GM19463 (cell line): ENCODE data around the gene CABCOCO1.

ENCODE experiments used
- ATAC-seq: cut with Tn5 transposase; IDR thresholded peaks from one replicate; pipeline ENCODE4 v1.9.1; 2021; ENCODE audit warnings: mild to moderate bottlenecking, moderate library complexity; ENCODE audit not compliant: unreplicated experiment

CABCOCO1 gene

DNA sequence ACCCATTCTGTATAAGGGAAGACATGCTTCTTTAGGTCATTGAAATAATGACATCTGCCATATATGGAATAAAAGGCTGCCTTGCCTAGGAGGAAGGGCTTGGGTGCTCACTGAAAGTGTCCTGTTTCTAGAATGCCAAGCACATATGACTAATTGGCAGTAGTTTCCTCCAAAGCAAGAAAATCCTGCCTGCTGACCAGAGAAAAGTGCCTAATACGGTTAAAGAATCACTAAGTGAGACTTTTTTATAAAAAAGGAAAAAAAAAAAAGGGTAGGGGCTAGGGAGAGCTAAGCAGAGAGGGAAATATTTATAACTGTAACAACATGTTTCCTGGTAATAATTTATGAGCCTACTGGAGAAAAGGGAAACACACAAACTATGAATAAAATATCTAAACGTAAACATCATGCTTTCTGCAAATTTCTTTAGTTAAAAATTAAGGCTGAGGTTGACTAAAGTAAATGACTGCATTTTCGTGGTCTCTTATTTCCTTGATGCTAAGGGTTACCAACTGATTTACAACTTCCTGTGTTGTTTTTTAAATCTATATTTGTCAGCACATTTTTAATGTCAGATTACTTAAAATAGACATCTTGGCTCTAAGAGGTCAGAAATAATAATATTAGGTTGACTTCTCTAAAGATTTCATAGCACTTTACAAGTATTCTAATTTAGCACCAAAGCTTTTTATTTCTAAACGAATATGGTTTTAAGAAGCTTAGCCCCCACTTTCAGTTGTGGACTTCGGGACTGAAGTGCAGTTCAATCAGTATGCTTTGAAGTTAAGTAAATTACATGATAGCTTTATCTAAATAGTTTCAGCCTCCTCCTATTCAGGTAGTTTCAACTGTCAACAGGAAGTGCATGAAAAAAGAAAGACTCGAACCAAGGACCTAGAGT lies 89.6 kb downstream of the CABCOCO1 start:
- ATAC-seq, result peak; percentile 51

DNA sequence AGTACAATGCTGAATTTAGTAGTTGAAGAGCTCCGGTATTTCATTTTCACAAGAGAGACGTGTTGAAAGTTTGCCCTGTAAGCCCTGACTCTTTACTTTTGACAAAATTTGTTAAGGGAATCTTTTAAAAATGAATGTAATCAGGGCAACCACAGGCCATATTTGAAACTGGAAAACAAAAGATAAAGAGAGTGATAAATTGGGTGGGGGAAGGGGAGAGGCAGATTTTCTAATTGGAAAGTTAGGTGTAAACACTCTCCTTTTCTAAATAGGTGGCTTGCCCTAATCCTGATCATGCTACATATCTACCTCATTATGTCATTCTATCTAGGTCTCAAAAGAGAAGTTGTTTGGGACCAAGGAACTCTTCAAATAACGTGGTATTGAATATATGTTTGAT lies 90.7 kb downstream of the CABCOCO1 start:
- ATAC-seq, result no peak

DNA sequence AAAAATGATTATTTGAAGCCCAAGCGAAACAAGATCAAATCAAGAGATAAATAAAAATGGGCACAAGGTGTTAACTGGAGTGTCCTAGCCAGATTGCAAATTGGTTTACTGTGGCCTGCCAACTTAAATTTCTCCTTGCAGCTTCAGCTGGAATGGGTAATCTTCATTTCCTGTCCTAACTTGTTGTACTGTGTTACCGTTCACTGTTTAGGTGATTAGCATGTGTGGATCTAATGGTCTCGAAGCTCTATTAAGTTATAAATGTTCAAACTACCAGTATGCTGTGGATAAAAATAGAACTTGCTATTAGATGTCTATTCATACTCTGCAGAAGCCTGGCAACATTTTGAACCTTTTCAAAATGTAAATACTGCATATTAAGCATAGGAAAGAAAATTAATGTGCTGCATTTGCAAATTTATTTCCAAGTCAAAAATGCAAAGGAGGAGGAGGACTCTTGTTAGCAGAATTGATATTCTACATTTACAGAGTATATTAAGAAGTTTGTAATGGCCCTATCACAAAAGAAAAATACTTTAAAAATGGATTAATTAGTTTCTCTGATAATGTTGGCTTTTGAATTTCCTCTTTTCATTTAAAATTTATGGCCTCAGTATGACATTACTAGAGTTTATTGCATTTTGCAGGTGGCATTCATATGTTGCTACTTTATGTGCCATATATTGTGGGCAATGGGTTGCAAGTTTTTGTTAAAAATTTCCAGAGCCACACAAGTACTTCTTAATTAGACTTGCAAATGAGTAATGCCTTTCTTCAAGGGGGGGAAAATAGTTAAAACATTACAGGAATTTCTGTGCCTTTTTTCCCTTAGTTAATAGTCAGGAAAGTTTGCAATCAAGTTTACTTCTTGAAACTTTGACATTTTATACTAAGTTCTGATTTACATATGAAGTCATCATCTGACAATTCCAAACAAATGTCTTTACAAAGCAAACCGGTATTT lies 92.1 kb downstream of the CABCOCO1 start:
- ATAC-seq, result no peak

DNA sequence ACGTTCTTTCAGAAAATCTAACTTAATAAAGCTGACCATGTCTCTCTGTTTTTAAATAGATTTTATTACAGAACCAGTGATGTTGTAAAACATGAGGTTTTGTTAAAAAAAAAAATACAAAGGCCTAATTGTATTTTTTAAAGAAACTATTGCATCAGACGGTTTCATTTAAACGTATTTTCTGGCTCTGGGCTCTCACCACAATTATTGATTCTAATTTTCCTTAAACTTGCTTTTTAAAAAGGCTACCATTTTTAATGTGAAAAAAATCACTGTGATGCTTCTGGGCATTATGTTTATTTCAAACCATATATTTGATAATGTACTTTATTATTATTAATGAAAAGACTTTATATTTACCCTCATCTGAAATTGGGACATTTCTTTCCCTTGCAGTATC lies 94.3 kb downstream of the CABCOCO1 start:
- no peak for ATAC-seq

DNA sequence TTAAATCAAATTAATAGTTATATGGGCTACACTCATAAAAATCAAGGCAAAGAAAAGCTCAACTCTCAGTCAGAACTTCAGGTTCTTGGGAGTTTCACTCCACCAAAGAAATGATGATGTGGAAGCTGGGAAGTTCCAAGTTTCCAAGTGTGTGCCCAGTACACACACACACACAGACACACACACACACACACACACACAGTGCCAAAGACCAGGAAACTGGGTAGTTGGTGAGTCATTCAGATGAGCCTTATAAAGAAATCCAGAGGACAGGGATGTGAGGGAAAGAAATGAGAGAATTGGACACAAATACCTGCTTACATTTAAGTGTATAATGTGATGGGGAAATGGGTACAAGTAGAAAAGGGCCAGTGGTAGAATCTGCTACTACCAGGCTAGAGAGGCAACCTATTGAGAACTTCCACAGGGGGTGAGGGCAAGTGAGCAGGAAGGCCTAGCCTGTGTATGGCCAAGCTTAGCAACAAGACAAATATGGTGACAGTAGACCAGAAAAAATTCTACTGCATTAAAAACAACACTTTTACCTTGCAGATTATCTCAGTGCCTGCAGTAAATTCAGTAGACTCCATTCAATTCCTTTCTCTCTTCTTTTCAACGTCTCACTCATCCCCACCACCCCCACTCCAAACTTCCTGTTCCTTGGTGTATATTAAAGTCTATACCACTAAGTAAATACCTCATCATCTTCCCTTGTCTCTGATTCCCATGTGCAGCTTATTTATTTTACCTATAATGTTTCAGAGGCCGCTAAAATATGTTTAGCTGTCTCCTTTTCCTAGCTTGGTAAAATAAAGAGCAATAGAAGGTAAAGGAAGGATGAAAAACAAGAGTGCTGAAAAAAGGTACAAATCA lies 95.0 kb downstream of the CABCOCO1 start:
- no peak for ATAC-seq

DNA sequence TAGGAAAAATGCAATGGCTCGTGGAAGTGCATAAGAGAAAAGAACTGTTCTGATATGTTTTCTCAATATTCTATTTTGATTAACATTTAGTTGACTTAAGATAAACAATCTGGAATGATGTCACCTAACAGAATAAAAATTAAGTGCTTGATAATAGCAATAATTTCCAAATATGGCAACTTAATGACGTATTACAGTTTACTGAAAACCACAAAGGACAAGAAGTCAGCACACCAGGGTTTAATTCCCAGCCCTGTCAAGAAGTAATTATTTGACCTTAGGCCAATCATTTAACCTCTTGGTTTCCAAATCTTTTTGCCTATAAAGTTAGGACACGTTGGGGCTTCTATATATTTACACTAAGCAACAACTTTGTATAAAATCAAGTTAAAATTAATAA lies 95.7 kb downstream of the CABCOCO1 start:
- ATAC-seq, result no peak

DNA sequence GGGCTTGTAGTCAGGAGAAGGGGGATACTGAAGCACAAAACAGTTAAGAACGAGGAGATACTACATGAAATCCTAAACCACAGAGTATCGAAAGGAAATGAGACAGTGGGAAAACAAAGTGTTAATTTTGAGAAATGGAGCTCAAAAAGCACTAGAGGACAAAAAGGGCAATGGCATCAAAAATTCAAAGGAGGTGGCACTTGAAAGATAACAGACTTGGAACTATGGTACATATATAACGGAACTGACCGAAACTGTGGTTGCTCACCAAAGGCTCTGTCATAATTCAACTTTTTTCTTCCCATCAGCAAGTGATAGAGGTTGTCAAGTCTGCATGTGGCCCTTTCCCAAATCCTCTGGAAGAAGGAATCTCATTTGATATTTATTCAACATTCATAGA lies 97.0 kb downstream of the CABCOCO1 start:
- ATAC-seq, result no peak

DNA sequence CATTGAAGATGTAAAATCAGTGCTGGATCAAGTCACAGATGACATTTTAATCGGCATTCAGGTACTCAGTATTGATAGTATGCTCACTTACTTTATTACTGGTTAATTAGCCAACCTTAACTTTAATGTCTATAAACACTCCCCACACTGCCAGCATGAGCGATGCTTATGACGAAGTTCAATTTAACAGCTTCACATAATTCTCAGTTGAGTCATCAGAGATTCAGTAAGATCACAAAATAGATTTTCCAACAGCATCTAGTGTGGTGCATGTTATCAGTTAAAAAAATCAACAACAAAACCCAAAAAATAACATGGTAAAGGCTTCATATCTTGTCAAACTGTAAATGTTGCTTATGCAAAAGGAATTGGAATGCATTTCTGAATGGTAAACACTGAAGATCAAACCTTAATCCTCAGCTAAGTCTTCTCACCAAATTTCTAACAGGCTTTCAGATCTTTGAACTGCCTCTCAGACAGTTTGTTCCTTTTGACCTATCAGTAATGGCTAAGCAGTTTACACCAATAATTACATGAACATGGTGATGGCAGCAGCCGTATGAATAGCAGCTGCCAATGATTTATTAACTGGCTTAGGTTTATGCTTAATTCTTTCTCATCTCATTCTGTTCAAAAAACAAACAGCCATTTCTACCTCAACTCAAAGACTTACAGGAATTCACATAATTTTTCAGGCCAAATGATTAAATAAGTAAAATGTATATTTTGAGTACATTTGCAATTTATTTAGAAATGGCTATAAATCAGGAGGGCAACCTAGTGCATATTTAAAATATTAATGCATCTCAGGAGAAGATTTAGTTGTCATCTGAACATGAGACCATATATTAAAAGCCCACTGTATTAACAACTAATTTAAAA lies 98.5 kb downstream of the CABCOCO1 start:
- no peak for ATAC-seq

DNA sequence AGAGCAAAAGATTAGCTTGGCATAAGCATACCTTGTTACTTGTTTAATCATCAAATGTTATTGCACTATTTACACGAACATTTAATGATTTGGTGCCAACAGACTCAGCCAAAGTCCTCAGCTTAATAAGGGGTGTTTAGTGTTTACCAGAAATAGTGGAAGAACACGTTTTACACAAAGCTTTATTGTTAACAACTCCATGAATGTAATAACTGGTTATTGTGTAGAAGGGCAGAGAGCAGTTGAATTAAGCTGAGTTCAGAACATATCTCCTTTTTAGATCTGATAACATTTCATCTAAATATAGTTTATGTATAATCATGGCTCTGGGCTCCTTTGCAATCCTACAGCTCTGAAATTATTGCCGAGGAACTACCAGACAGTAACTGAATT lies 99.1 kb downstream of the CABCOCO1 start:
- ATAC-seq, result no peak

DNA sequence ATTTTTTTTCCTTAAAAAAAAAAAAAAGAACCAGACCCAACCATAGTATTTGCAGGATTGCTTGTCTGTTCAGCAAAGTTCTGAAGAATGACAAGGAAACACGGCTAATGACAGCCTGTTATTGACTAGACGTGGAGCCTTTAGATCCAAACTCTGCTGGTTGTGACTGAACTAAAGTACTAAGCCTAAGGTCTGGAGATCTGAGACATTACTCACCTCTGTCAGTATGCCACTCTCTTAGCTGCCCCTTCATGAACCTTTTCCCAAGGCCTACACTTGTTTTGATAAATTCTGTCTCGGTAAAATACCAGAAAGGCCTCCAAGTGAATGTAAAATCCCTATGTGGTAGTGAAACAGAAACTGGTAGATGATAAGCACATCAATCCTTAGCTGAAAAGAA lies 101.0 kb downstream of the CABCOCO1 start:
- no peak for ATAC-seq

DNA sequence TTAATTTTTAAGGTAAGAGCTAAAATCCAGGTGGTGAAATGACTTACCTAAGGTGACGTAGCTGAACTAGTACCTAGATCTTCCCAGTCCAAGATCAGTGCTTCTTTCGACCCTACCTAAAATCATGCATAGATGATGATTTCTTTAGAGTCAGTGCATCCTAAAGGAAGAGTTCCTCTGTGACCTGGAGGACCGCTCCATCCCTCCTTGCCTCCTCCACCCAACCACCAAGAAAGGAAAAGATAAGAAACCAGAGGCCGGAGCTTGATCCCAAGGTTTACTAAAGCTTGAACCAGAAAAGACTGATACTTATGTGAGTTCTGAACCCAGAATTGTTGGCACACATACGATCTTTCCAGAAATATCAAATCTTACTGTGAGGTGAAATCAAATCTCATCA lies 101.8 kb downstream of the CABCOCO1 start:
- ATAC-seq, result no peak

DNA sequence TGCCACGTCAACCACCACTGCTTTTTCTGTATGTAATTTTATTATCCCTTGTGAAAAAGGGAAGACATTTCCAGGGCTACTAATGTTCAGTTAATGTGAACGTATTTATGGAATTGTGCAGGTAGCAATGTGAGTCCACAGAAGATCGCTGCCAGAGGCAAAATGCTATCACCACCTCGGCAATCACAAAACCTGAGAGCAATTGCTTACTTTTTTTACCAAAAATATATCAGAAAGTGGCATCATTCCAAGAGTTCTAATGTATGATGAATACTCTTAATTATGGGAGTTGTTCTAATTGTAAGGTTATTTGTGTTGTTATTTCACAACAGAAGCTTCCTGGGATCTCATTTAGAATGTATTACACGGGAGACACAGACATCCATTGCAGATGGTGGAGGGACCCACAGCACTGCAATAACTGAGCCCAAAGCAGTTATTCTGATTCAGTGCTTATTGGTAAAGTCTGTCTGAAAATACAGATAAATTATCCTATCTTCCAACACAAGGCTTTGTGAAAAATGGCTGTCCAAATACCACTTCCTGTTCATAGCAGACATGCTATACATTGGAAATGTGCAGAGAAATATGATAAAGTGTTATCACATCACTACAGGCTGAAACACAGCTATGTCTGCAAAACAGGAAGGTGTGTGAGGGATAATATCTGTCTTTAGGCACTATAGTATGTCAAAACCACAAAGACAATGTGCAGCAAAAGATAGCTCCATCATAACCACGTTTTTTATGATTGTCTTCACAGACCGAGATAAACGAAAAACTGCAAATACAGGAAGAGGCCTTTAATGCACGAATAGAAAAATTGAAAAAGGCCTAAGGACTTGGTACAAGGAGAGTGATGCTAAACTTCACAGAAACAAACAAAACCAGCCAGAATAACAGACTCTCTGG lies 102.7 kb downstream of the CABCOCO1 start:
- no peak for ATAC-seq

DNA sequence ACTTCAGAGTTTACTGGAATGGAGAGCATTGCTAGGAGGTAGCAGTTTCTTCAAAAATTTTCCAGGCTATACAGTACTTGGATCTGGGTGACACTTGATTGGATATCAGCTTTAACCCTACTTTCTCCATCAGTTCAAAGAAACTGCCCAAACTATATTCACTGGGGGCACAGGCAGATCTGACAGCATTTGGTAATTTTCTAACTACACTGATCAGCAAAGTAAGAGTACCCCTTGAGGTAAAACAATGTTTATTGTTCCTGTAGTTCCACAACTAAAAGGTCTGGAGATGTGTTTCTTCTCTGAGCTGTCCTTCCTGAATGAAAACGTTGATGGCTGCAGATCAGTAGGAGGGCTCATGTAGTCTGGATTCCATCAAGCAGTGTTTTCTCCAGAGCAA lies 104.2 kb downstream of the CABCOCO1 start:
- ATAC-seq, result no peak

DNA sequence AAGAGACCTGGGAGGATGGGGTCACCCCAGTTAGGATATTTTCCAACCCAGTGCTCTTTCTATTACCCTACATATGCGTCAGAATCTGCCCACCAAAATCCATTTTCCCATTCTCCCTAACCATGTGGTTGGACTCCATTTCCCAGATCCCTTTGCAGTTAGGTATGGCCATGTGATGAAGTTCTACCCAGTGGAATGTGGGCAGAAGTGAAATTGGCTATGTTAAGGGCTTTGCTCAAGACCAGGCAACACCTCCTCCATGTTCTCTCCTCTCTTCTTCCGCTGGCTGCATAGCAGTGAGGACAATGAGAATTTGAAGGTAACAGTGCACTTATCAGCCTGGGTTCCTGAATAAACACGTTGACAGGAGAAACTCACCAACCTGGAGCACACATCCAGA lies 111.3 kb downstream of the CABCOCO1 start:
- no peak for ATAC-seq

DNA sequence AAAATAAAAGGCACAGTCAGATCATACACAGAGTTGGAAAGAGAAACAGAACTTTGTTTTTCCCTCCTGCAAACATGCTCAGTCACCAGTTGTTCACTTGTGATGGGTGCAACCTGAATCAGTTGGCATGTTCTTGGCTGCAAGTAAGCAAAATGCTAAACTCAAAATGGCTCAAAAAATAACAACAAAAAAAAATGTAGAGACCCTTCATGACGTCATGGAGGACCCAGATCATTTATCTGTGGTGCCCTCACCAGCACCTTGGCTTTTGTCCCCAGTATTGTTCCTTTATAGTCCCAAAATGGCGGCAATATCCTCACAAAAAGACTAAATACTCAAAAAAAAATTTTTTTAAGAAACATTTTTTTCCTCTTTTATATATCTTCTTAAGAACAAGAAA lies 112.4 kb downstream of the CABCOCO1 start:
- ATAC-seq, result no peak

DNA sequence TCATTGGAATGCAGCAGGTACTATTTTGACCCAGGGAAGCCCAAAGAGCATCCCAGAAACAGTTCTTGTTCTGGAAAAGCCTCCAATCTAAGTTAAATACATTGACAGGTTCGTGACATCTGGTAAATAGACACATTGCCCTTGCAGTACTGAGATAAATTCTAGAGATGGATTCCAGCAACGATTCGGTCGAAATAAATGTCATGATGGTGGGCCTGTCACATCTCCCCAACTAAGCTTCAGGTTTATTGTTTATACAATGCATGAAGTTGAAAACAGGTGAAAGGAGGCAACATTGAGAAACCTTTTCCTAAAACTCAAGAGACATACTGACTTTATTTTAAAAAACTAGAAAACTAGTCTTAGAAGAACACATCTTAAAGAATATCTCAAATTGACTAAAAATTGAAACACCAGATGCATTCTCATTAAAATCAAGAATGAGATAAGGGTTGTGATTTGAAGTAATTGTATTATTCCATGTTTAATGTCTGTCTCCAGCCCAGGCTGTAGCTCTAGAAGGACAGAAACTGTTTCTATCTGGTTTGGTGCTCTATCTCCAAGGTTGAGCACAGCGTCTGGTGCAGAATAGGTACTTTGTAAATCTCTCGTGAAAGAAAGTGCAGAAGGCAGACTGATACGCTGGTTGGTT lies 114.0 kb downstream of the CABCOCO1 start:
- ATAC-seq, result no peak

DNA sequence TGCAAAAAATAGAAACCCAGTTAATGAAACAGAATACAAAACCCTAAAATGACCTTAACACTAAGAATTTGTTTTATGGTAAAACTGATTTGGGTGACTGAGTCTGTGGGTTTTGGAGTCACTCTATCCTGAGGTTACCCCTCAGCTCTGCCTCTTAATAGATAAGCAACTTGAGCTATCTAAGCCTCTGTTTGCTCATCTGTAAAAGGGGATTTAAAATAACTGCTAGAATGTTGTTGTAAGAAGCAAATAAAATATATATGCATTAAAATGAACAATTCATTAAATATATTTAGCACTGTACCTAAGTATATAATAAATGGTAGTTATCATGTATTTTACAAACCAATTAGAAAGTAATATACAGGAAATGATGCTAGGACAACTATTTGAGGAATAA lies 115.4 kb downstream of the CABCOCO1 start:
- ATAC-seq, result no peak

DNA sequence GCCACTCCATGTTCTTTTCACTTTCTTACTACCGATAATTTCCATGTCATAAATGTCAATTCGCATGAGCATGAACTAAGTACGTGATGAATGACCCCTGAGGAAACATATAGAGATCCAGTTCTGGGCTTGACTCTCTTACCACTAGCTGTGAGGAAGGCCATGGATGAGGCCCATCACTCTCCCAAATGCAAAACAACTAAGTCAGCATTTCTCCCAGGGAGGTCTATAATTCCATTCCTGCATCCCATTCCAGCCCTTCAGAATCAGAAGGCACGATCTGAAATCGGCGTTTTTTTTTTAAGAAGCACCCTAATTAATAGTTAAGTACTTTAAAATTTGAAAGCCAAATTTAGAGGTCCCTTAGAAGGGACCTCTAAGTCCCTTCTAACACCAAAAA lies 116.5 kb downstream of the CABCOCO1 start:
- ATAC-seq, result no peak
